HFFc6 (cell line): ENCODE data around the gene HSPA5. TPM values are rescaled to one million over a fixed set of nuclear protein-coding genes. Genes with fewer than 3 reads are reported as not detected.

Experiments
- DNase-seq: peaks from one replicate; pipeline ENCODE4 v3.0.0-alpha.2; 2018
- H3K27ac Mint-ChIP-seq: 2 replicates; pipeline ENCODE4 v1.8.0; 2020; ENCODE audit warnings: mild to moderate bottlenecking, mixed read lengths
- H3K27me3 Mint-ChIP-seq: 2 replicates; pipeline ENCODE4 v1.8.0; 2021; ENCODE audit warnings: mild to moderate bottlenecking, moderate library complexity, mixed read lengths; ENCODE audit not compliant: insufficient read depth
- H3K36me3 Mint-ChIP-seq: 2 replicates; pipeline ENCODE4 v1.8.0; 2021; ENCODE audit warnings: low read depth, mixed read lengths
- H3K4me1 Mint-ChIP-seq: 2 replicates; pipeline ENCODE4 v1.8.0; 2020; ENCODE audit warnings: low read depth, mixed read lengths
- H3K4me3 Mint-ChIP-seq: 2 replicates; pipeline ENCODE4 v1.8.0; 2020; ENCODE audit warnings: mild to moderate bottlenecking, moderate library complexity, mixed read lengths
- H3K9me3 Mint-ChIP-seq: 2 replicates; pipeline ENCODE4 v1.8.0; 2020; ENCODE audit warnings: mild to moderate bottlenecking, mixed read lengths
- CTCF ChIP-seq: fragments of 200-600 bp; sonication (generic); IDR thresholded peaks from 2 replicates; pipeline ENCODE4 v1.5.0; 2021; ENCODE audit warnings: antibody characterized with exemption, mild to moderate bottlenecking
- total RNA-seq, 6 experiments: library from RNA; stranded (reverse); fragmentation: NEBNext Ultra II Directional; extraction: Animal tissue kit (Norgen Biotek cat#: 25700); gene quantifications; 2 replicates in 1 of 6; 3 replicates in 5 of 6; pipeline ENCODE4 v1.2.3, GENCODE V29; 2021

Gene HSPA5
- total RNA-seq, 6 experiments from 2014 or later, result 495 to 626 (median 613) TPM

- H3K4me1 Mint-ChIP-seq, result peaks cover 19% of the 10 kb centered on the region
- peak overlapping the region; percentile 92 for H3K27ac Mint-ChIP-seq
- no peaks in the 10 kb centered on the region for H3K27me3 Mint-ChIP-seq
- DNase-seq, result no peak
- no peaks in the 10 kb centered on the region for H3K9me3 Mint-ChIP-seq
- H3K36me3 Mint-ChIP-seq, result no peaks in the 10 kb centered on the region
- peak overlapping the region; percentile 99 for H3K4me3 Mint-ChIP-seq
- TF ChIP-seq CTCF, result no peak
Measured at GRCh38 chr9:125190361-125190801, 50.8 kb downstream of the HSPA5 start.

- DNase-seq, result peak; percentile 95
- Mint-ChIP-seq H3K27me3 (no peaks in the 10 kb centered on the region), H3K4me1 (peaks cover 19% of the 10 kb centered on the region), H3K9me3 (no peaks in the 10 kb centered on the region), H3K27ac (peak within 1 kb of the TSS; percentile 92), H3K4me3 (peak within 1 kb of the TSS; percentile 99), H3K36me3 (no peaks in the 10 kb centered on the region)
- TF ChIP-seq CTCF, result peak; percentile 81
Measured at GRCh38 chr9:125189361-125190289, 51.5 kb downstream of the HSPA5 start, which contains the start of gene PPP6C. TSS of gene PPP6C (minus strand) at chr9:125189803. CDS start at chr9:125189718, 85 bp downstream.

- DNase-seq, result no peak
- no peaks in the 10 kb centered on the region for H3K9me3 Mint-ChIP-seq
- H3K27me3 Mint-ChIP-seq, result no peaks in the 10 kb centered on the region
- no peak for TF ChIP-seq CTCF
- peaks cover 19% of the 10 kb centered on the region for H3K4me1 Mint-ChIP-seq
- peak overlapping the region; percentile 92 for H3K27ac Mint-ChIP-seq
- no peaks in the 10 kb centered on the region for H3K36me3 Mint-ChIP-seq
- H3K4me3 Mint-ChIP-seq, result peak overlapping the region; percentile 99
Measured at GRCh38 chr9:125189011-125189360, 52.2 kb downstream of the HSPA5 start.

Other genes with a start within 250 kb of the HSPA5 start
- gene SCAI, start 97.8 kb downstream of the HSPA5 start, total RNA-seq, result 1 to 10 TPM; 4.7 to 7.2 (median 5.6) TPM
- gene PPP6C, start 51.5 kb downstream of the HSPA5 start, total RNA-seq, result 10 to 100 TPM; 35.2 to 47.1 (median 40.8) TPM
- gene RABEPK, start 40.8 kb downstream of the HSPA5 start, total RNA-seq, result 10 to 100 TPM; 29.6 to 39.2 (median 32.7) TPM
- gene GAPVD1, start 20.5 kb upstream of the HSPA5 start, total RNA-seq, result 10 to 100 TPM; 27.7 to 37.7 (median 34.5) TPM